HEK293T (cell line): Measurements from ENCODE around the gene CAPN5.

Experiments
- ARNT ChIP-seq: fragments of 450-650 bp; IDR thresholded peaks from 2 replicates; pipeline ENCODE4 v1.6.1; 2017; ENCODE audit warnings: mild to moderate bottlenecking
- CTBP1 ChIP-seq: fragments of 450-650 bp; IDR thresholded peaks from 2 replicates; pipeline ENCODE4 v1.6.1; 2016; ENCODE audit warnings: borderline replicate concordance
- ELF4 ChIP-seq: fragments of 450-650 bp; IDR thresholded peaks from 2 replicates; pipeline ENCODE4 v1.6.1; 2017; ENCODE audit warnings: antibody characterized with exemption
- FOXM1 ChIP-seq: fragments of 450-650 bp; IDR thresholded peaks from 2 replicates; pipeline ENCODE4 v1.6.1; 2017; ENCODE audit warnings: mild to moderate bottlenecking, borderline replicate concordance
- SP1 ChIP-seq: fragments of 450-650 bp; IDR thresholded peaks from 2 replicates; pipeline ENCODE4 v1.6.1; 2017

DNA sequence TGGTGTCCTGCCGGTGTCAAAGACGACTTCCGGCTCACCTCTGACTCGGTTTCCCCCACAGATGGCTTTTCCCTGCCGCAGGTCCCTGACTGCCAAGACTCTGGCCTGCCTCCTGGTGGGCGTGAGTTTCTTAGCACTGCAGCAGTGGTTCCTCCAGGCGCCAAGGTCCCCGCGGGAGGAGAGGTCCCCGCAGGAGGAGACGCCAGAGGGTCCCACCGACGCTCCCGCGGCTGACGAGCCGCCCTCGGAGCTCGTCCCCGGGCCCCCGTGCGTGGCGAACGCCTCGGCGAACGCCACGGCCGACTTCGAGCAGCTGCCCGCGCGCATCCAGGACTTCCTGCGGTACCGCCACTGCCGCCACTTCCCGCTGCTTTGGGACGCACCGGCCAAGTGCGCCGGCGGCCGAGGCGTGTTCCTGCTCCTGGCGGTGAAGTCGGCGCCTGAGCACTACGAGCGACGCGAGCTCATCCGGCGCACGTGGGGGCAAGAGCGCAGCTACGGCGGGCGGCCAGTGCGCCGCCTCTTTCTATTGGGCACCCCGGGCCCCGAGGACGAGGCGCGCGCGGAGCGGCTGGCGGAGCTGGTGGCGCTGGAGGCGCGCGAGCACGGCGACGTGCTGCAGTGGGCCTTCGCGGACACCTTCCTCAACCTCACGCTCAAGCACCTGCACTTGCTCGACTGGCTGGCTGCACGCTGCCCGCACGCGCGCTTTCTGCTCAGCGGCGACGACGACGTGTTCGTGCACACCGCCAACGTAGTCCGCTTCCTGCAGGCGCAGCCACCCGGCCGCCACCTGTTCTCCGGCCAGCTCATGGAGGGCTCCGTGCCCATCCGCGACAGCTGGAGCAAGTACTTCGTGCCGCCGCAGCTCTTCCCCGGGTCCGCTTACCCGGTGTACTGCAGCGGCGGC is 27.0 kb upstream of the CAPN5 start:
- TF ChIP-seq CTBP1, result no peak
- no peak for TF ChIP-seq SP1
- TF ChIP-seq ELF4, result no peak
- no peak for TF ChIP-seq FOXM1
- TF ChIP-seq ARNT, result no peak
